HG03025 (cell line): Measurements from ENCODE around the gene AP2S1.
"Not testable (repeated sequence)": the region's sequence is repeated elsewhere in the genome, so short reads cannot be mapped to it uniquely, and the experiment has no call there.

Experiments
- ATAC-seq: cut with Tn5 transposase; IDR thresholded peaks from one replicate; pipeline ENCODE4 v1.9.1; 2021; ENCODE audit warnings: mild to moderate bottlenecking, moderate library complexity; ENCODE audit not compliant: unreplicated experiment, low FRiP score

The AP2S1 gene

GRCh38 chr19:46809534-46810272 lies 40.9 kb downstream of the AP2S1 start:
- no peak for ATAC-seq

DNA sequence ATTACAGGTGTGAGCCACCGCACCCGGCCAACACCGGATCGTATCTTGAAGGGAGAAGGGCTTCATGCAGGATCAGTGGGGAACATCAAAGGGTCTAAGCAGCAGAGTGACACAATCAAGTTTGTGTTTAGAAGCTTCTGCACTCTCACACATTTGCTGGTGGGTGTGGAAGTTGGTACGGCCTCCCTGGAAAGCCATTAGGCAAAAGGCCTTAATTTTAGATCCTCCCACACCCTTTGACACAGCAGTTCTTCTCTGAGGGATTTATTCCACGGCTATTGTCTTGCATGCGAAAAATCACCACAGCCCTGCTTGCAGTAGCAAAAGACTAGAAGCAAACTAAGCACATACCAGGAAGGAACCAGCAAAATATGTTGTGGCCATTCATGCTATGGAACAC lies 44.0 kb downstream of the AP2S1 start:
- no peak for ATAC-seq

GRCh38 chr19:46804432-46804831 lies 46.2 kb downstream of the AP2S1 start:
- ATAC-seq = not testable (repeated sequence)

GRCh38 chr19:46803555-46803954 lies 47.1 kb downstream of the AP2S1 start:
- no peak for ATAC-seq

- ATAC-seq = no peak
Observed at GRCh38 chr19:46802152-46802551, 48.5 kb downstream of the AP2S1 start.

DNA sequence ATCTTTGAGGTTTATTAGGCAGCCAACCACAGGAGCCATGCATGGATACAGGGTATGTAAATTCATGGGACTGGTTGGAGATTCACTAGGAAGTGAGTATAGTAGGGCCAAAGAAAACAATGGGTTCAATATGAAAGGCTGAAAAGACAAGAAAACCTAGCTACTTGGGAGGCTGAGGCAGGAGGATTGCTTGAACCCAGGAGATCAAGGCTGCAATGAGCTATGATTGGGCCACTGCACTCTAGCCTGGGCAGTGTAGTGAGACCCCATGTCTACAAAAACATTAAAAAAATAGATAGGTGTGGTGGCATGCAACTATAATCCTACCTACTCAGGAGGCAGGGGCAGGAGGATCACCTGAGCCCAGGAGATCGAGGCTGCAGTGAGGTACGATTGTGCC lies 51.9 kb downstream of the AP2S1 start:
- no peak for ATAC-seq

DNA sequence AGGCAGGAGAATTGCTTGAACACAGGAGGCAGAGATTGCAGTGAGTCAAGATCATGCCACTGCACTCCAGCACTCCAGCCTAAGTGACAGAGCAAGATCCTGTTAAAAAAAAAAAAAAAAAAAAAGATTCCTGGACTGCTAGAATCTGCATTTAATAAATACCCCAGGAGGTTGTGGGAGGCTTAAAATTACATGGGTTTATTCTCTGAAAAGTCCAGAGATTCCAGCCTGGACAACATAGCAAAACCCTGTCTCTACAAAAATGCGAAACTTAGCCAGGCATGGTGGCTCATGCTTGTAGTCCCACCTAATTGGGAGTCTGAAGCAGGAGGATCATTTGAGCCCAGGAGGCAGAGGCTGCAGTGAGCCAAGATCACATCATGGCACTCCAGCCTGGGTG lies 52.8 kb downstream of the AP2S1 start:
- no peak for ATAC-seq

DNA sequence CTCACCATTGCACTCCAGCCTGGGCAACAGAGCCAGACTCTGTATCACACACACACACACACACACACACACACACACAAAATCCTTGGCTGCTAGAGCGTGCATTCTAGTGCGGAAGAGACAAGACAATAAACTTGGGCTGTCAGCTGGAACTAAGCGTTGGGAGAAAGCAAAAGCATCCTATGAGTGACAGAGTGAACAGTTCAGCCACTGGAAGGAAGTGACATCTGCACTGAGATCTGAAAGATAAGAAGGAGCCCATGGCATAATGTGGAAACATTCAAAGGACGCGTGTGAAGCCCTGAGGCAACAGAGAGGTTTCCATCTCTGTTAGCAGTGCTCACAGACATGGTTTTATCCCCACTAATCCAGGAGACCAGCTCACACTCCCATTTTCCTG lies 58.7 kb downstream of the AP2S1 start:
- no peak for ATAC-seq

GRCh38 chr19:46789371-46789770 lies 61.3 kb downstream of the AP2S1 start:
- no peak for ATAC-seq

- no peak for ATAC-seq
Observed at GRCh38 chr19:46788968-46789338, 61.7 kb downstream of the AP2S1 start.

DNA sequence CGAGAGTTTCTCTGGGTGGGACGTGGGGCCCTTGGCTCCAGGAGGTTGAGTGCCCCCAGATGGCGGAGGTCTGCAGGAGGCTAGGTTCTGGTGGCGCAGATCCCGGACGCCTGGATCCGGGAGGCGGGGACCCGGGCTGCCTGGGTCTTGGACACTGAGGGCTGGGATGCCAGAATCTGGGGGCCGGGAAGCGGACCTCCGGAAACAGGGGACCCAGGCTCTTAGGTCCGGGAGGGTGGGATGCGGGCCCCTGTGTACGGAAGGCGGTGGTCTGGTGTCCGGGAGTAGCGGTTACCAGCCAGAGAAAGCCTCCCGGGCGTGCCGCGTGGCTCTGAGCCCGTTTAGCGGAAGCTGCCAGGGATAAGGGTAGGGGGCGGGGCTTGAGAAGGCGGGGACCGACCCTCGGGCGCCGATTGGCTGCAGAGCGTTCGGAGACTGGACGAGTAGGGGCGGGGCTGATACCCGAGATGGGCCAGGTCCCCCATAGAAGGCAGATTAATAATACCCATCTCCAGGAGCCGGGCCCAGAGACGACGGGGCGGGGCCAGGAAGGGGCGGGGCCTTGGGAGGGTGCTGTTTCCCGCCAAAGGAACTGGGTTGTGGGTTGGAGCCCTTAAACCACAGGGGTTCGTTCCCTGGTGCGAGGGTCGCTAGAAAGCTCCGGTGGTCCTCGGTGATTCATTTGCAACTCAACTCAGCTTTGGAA lies 62.2 kb downstream of the AP2S1 start, which contains the start of gene SLC1A5:
TSS of gene SLC1A5 (minus strand) at position 333 of the 706 bp plus-strand sequence. CDS start 629 bp downstream, outside the sequence.
- peak; percentile 57 for ATAC-seq
